ENCODE data around the gene CD300LD.

DNA sequence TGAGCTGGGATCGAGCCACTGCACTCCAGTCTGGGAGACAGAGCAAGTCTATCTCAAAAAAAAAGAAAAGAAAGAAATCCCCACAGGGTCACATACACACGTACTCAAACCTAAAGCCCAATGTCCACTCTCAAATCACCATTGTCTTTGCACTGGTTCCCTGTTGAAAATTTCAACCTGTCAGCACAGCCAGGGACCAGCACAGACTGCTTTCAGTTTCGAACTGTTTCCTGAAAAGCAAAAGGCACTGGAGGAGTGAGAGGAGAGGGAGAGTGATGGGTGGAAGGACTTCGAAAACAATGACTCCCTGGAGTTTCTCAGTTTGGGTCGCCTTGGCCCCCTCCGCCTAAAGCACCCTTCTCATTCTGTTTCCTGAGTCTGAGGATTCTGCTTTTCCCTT is 37.2 kb downstream of the CD300LD start:
- TF ChIP-seq SIN3A (conservative IDR thresholded peaks at IDR 0.05 in 1 of 2, IDR thresholded peaks at IDR 0.05 in 1 of 2; ENCODE audit: low read depth in 1 of 2, low read length in 2 of 2) (no peak), POLR2A (IDR thresholded peaks at IDR 0.05; ENCODE audit: control extremely low read depth in 1 of 2, low read depth in 2 of 2, low read length in 2 of 2) (no peak), POLR2AphosphoS5 (IDR thresholded peaks at IDR 0.05; ENCODE audit: low read depth, low read length) (no peak), TAF1 (IDR thresholded peaks at IDR 0.05; ENCODE audit: low read depth, low read length) (no peak), EZH2 (IDR thresholded peaks at IDR 0.05; ENCODE audit: low read depth, low read length, severe bottlenecking) (no peak), KDM4A (IDR thresholded peaks at IDR 0.05; ENCODE audit: low read depth, low read length, severe bottlenecking) (no peak), EP300 (IDR thresholded peaks at IDR 0.05; ENCODE audit: borderline replicate concordance in 1 of 2, low read depth in 2 of 2, low read length in 2 of 2) (no peak), BCL11A (IDR thresholded peaks at IDR 0.05; ENCODE audit: low read depth in 2 of 2, low read length in 2 of 2) (no peak), PHF8 (conservative IDR thresholded peaks at IDR 0.05; ENCODE audit: low read depth, low read length) (no peak), ZNF274 (IDR thresholded peaks at IDR 0.05; ENCODE audit: borderline replicate concordance, extremely low read depth, low read length) (no peak)
- TF ChIP-seq, protein P1, sequence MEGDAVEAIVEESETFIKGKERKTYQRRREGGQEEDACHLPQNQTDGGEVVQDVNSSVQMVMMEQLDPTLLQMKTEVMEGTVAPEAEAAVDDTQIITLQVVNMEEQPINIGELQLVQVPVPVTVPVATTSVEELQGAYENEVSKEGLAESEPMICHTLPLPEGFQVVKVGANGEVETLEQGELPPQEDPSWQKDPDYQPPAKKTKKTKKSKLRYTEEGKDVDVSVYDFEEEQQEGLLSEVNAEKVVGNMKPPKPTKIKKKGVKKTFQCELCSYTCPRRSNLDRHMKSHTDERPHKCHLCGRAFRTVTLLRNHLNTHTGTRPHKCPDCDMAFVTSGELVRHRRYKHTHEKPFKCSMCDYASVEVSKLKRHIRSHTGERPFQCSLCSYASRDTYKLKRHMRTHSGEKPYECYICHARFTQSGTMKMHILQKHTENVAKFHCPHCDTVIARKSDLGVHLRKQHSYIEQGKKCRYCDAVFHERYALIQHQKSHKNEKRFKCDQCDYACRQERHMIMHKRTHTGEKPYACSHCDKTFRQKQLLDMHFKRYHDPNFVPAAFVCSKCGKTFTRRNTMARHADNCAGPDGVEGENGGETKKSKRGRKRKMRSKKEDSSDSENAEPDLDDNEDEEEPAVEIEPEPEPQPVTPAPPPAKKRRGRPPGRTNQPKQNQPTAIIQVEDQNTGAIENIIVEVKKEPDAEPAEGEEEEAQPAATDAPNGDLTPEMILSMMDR (IDR thresholded peaks at IDR 0.05; ENCODE audit: control extremely low read depth in 1 of 3, insufficient read depth in 1 of 3, low read depth in 1 of 3, low read length in 3 of 3) = no peak

Measured in H1 (cell line).